C1 segment of cervical spinal cord (tissue), 14 donors: ENCODE results near the gene POLR3E.

Experiments used
- DNase-seq, 14 donors: peaks; one replicate each; lab custom pipeline; 2025; lab: John Stamatoyannopoulos, UW

Gene POLR3E

DNA sequence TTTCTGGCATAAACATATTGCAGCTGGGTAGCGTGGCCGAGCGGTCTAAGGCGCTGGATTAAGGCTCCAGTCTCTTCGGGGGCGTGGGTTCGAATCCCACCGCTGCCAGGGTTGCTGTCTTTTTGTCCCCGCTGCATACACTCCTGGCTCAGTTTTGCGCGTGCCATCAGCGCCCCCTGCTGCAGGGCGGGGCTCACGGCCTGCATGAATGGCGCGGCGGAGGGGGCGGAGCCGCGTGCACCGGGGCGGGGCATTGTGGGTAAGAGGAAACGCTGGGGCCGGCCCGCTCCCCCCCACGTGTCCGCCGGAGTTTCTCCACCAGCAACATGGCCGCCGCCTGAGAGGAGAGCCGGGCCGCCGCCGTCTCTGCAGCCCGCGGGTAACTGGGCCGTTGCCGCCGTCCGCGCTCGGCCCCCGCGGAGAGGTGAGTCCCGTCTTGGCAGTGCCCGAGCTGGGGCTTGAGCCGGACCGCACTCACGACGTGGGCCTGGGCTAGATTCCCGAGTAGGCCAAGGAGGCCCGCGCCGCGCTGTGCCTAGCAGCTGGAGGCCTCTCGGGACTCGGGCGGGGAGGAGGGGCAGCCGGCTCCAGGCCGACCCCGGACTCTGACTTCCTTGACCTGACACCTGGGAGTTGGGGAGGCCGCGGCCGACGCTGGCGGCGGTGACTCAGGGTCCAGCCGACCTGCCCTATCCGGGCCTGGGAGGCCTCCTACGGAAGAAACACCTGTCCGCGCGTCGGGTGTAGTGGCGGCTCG lies at the start of gene POLR3E:
Gene POLR3E, plus strand, starts transcription at position 296 of the 757 bp plus-strand sequence. CDS start 5,560 bp downstream, outside the sequence.
- DNase-seq = peak; percentile 90 to 99 (median 98)

DNA sequence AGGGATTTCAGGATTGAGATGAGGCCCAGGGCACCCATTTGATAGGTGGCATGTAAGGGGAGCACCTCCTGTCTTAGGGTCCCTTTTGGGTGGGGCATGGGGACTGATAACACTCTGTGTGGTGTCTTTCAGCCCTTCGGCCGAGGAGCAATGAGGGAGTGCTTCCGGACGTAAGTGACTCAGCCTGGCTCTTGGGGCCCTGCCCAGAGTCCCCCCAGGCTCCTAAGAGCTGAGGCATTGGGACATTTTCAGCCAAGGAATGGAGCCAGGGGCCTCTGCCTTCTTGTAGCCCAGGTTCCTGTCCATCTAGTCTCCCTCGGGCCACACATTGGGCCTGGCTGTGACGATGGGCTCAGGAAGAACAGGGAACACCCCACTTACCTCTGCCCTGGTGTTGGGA lies 46.7 kb upstream of the POLR3E start:
- no peak for DNase-seq

DNA sequence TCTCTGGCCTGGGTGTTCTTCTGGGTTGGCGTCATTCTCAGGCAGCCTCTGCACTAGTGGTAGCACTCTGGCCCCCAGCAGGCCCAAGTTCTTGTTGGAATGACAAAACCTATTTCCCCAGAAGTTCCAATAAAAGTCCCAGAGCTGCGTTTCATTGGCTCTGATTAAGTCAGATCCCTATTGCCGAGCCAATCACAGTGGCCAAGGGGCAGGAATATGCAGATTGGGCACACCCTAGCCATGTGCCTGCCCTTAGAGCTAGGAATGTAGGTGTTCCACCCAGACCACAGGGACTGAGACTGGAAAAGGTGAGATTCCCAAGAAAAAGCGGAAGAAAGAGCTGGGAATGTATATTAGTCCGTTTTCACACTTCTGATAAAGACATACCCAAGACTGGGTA lies 44.9 kb upstream of the POLR3E start:
- DNase-seq = no peak

- no peak for DNase-seq
Measured at GRCh38 chr16:22253272-22253671, 43.9 kb upstream of the POLR3E start.

GRCh38 chr16:22255335-22255734 lies 41.9 kb upstream of the POLR3E start:
- DNase-seq = no peak

DNA sequence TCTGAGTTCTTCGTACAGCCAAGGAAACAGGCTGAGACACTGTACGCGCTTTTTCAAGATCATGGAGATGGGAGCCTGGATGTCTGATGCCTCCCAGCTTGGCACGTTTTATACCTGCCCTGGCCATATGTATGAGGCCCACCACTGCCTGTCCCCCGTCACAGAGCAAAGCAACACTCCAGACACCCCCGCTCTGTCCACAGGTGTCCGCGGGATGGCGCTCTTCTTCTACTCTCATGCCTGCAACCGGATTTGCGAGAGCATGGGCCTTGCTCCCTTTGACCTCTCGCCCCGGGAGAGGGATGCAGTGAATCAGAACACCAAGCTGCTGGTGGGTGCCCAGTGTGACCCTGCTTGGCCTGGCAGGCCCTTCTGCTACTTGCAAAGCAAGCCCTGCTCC lies 39.8 kb upstream of the POLR3E start:
- no peak for DNase-seq

DNA sequence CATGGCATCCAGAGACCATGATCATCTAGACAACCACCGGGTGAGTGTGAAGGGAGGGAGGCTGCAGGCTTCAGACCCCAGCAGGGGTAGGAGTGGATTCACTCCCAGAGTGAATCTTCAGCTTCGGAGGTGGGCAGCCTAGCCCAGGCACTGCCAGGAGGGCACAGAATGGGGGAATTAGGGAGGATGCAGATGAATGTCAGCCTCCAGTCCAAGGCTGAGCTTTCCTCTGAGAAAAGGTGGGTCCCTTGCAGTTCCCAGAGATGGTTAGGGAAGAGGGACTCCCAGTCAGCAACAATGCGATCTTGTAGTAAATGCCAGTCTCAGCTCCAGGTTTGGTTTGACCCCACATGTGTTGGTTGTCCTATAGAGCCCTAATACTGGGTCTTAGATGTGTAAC lies 36.7 kb upstream of the POLR3E start:
- no peak for DNase-seq

GRCh38 chr16:22262460-22262859 lies 34.7 kb upstream of the POLR3E start:
- no peak for DNase-seq

DNA sequence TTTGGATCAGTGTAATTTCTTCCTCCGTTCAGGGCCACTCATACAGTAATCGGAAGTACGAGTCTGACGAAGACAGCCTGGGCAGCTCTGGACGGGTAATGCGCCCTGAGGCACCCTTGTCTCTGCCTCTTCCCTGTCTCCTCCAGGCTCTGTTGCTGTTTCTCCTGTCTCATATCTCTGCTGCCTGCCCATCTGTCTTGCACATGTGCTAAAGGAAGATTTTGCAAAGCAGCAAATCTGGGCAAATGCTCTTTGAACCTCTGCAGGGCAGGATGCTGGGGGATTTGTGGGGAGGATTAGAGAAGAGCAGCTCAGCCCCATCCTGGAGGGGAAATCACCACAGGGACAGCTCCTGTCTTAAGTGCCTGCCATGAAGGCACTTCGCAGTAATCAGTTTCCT lies 32.4 kb upstream of the POLR3E start:
- DNase-seq = no peak

GRCh38 chr16:22265351-22265750 lies 31.9 kb upstream of the POLR3E start:
- DNase-seq = no peak

DNA sequence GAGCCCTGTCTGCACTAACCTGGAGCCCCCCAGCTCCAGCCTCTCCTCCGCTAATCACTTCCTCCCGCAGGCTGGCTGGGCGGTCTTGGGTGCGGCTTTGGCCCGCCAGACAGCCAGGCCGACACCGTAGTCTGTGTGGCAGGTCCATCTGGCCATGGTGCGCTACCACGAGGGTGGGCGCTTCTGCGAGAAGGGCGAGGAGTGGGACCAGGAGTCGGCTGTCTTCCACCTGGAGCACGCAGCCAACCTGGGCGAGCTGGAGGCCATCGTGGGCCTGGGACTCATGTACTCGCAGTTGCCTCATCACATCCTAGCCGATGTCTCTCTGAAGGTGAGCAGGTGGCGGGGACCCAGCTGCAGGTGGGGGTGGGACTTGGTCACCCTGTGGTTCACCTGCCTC lies 30.7 kb upstream of the POLR3E start:
- no peak for DNase-seq

DNA sequence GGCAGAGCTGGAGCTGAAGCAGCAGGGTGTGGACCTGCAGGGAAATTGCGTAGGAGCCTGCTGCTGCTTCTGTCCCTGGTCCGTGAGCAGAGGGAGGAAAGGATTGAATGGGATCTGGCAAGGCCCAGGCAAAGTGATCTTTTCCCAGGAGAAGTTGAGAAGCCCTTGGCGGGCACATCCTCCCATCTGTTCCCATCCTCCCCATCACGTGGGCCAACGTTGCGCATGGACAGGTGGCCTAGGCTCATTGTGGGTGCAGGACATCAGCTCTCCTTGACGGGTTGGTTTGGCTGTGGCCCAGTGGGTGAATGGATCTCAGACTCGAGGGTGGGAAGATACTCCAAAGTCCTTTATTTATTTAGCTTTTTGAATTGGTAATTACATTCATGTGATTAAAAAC lies 29.4 kb upstream of the POLR3E start:
- peak in 1 of 14 donors; percentile 75 for DNase-seq

DNA sequence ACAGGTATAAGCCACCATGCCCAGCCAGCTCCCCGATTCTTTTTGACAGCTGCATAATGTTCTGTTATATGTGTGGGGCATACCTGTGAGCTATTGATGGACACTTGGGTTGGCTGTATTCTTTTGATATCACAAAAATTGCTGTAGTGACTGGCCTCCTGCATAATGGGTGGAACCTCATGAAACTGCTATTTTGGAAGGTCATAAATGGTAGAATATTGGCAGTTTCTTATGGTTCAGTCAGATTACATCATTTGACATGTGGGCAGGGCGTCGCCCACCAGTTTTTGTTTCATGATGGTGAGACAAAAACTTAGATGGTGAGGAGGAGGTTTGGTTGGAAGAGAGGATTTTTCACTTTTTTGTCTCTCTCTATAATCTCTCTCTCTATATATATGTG lies 26.7 kb upstream of the POLR3E start:
- DNase-seq = no peak

GRCh38 chr16:22272870-22273650 lies 24.1 kb upstream of the POLR3E start:
- DNase-seq = no peak

DNA sequence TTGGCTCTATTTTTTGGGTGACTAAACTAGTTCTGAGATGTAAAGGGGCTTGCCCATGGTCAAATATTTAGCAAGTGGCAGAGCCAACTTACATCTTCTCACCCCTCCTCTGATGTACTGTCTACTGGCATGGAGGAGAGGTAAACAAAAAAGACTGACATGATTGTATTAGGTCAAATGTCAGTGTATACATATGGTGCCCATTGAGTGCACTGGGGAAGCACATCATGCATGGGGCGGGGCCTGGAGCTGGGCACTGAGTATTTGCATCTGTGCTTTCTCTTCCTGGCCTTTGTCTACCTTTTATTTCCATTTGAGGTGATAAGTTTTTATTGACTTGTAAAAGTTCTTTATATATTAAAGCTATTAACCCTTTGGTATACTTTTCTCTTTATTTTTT lies 22.3 kb upstream of the POLR3E start:
- no peak for DNase-seq

GRCh38 chr16:22278441-22279230 lies 18.6 kb upstream of the POLR3E start:
- no peak for DNase-seq

DNA sequence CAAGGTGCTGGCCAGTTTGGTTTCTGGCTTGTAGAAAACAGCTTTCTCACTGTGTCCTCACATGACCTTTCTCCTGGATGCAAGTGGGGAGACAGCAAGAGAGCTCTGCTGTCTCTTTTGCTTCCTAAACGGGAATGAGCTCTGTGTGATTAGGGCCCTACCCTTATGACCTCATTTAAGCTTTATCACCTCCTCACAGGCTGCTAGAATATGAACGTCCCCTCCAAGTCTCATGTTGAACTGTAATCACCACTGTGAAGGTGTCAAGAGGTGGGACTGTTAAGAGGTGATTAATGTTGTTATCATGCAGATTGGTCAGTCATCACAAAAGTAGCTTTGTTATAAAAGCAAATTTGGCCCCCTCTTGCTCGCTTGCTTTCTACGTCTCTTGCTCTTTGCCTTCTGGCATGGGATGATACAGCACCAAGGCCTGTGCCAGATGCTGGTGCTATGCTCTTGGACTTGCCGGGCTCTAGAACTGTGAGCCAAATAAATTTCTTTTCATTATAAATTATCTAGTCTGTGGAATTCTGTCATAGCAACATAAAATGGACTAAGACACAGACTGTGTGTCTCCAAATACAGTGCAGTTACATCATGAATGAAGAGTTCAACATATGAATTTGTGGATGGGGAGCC lies 14.8 kb upstream of the POLR3E start:
- no peak for DNase-seq

GRCh38 chr16:22284637-22285036 lies 12.6 kb upstream of the POLR3E start:
- DNase-seq = no peak

GRCh38 chr16:22285080-22285479 lies 12.1 kb upstream of the POLR3E start:
- no peak for DNase-seq

DNA sequence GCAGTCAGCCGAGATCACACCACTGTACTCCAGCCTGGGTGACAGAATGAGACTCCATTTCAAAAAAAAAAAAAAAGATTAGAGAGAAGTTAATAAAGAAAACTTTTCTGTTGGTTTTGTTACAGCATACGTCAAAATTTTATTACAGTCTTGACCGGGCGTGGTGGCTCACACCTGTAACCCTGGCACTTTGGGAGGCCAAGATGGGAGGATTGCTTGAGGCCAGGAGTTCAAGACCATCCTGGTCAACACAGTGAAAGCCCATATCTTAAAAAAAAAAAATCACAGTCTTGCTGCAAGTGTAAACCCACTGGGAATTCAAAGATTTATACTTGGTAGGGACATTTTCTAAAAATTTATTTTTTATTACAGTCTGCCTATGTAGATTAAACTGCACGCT lies 6.2 kb upstream of the POLR3E start:
- DNase-seq = no peak

- no peak for DNase-seq
Measured at GRCh38 chr16:22291860-22292318, 5.3 kb upstream of the POLR3E start.

DNA sequence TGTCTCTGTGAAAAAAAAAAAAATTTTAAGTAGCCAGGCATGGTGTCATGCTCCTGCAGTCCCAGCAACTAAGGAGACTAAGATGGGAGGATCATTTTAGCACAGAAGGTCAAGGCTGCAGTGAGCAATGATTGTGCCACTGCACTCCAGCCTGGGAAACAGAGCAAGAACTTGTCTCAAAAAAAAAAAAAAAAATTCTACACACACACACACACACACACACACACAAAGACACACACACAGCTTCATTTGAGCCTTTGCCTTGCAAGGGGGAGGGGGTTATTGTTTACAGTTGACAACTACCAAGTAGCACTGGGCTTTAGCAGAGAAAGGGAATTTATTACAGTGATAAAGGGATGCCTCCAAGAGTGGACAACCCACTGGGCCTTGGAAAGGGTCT lies 4.9 kb upstream of the POLR3E start:
- DNase-seq = no peak
